T-helper 9 cell (primary cell): ENCODE results near the gene ZNF18.

ENCODE experiments used
- DNase-seq: peaks from one replicate; pipeline ENCODE4 v3.0.0-alpha.2; 2020
- total RNA-seq, 2 donors: gene quantifications; one replicate each; lab custom pipeline; 2026; lab: John Stamatoyannopoulos, UW

Gene ZNF18
- 15.2 to 21.0 reads per million in 2 donors for total RNA-seq

- DNase-seq, result peak; percentile 92
These were observed at the start of gene ZNF18 for GRCh38 chr17:11997147-11997971. Gene ZNF18 (minus strand): TSS chr17:11997475. CDS start chr17:11992829, 4,646 bp downstream.

- no peak for DNase-seq
These were observed 49.5 kb upstream of the ZNF18 start for GRCh38 chr17:12046786-12047185.

- no peak for DNase-seq
These were observed 46.4 kb upstream of the ZNF18 start for GRCh38 chr17:12043702-12044101.

- no peak for DNase-seq
These were observed 44.0 kb upstream of the ZNF18 start for GRCh38 chr17:12041312-12041711.

GRCh38 chr17:12040478-12040877 is 43.2 kb upstream of the ZNF18 start:
- DNase-seq, result no peak

GRCh38 chr17:12037970-12038369 is 40.7 kb upstream of the ZNF18 start:
- no peak for DNase-seq

- DNase-seq, result no peak
These were observed 38.4 kb upstream of the ZNF18 start for GRCh38 chr17:12035673-12036072.

- DNase-seq, result no peak
These were observed 37.3 kb upstream of the ZNF18 start for GRCh38 chr17:12034538-12034937.

GRCh38 chr17:12028611-12029010 is 31.3 kb upstream of the ZNF18 start:
- no peak for DNase-seq

- no peak for DNase-seq
These were observed 30.4 kb upstream of the ZNF18 start for GRCh38 chr17:12027658-12028057.

GRCh38 chr17:12024327-12024726 is 27.1 kb upstream of the ZNF18 start:
- no peak for DNase-seq

- DNase-seq, result no peak
These were observed 25.0 kb upstream of the ZNF18 start for GRCh38 chr17:12022310-12022709.

- no peak for DNase-seq
These were observed 24.4 kb upstream of the ZNF18 start for GRCh38 chr17:12021623-12022140.

GRCh38 chr17:12020642-12021622 is 23.7 kb upstream of the ZNF18 start, which contains the start of gene MAP2K4:
Gene MAP2K4 (plus strand): TSS chr17:12020877. CDS start chr17:12020887, 10 bp downstream.
- peak; percentile 97 for DNase-seq

- DNase-seq, result no peak
These were observed 10.2 kb upstream of the ZNF18 start for GRCh38 chr17:12007466-12007865.

GRCh38 chr17:11999696-12000095 is 2.4 kb upstream of the ZNF18 start:
- DNase-seq, result no peak

- no peak for DNase-seq
These were observed 628 bp upstream of the ZNF18 start for GRCh38 chr17:11997972-11998233.

GRCh38 chr17:11996722-11997146 is 541 bp downstream of the ZNF18 start:
- DNase-seq, result peak; percentile 10

GRCh38 chr17:11991461-11991860 is 5.8 kb downstream of the ZNF18 start:
- DNase-seq, result no peak

GRCh38 chr17:11990363-11990983 is 6.8 kb downstream of the ZNF18 start:
- DNase-seq, result no peak

- no peak for DNase-seq
These were observed 10.3 kb downstream of the ZNF18 start for GRCh38 chr17:11986942-11987329.

GRCh38 chr17:11986179-11986941 is 10.9 kb downstream of the ZNF18 start:
- DNase-seq, result no peak
